ENCODE results near the gene TMCC3. TPM values are rescaled to one million over a fixed set of nuclear protein-coding genes. Genes with fewer than 3 reads are reported as not detected.

Gene TMCC3
- total and polyA plus RNA-seq, 2 donors from 2014 or later: 6.7 to 14.7 TPM

- Histone ChIP-seq H3K9ac (ENCODE audit: low read length in 3 of 3) (no peak overlapping the region), H3K4me1 (ENCODE audit: control insufficient read depth in 2 of 3, insufficient read depth in 2 of 3, low read depth in 1 of 3, low read length in 3 of 3) (peaks cover 4 to 8% (median 7%) of the 10 kb centered on the region in 3 donors), H3K27ac (ENCODE audit: low read depth in 2 of 2, low read length in 2 of 2) (no peak overlapping the region), H3K9me3 (ENCODE audit: control insufficient read depth in 2 of 3, insufficient read depth in 1 of 3, low read length in 3 of 3) (no peaks in the 10 kb centered on the region), H3K36me3 (ENCODE audit: control insufficient read depth in 2 of 3, insufficient read depth in 3 of 3, low read length in 3 of 3) (peaks cover 2 to 4% (median 3%) of the 10 kb centered on the region in 3 donors), H3K27me3 (ENCODE audit: control insufficient read depth, insufficient read depth, low read length) (no peaks in the 10 kb centered on the region), H3K4me3 (ENCODE audit: low read length in 3 of 3) (no peak overlapping the region)
- intact Hi-C loops (cut with DNase I): no loop called here
- TF ChIP-seq CTCF (IDR thresholded peaks at IDR 0.05; ENCODE audit: borderline replicate concordance, extremely low read depth, insufficient read depth): no peak
- FAIRE-seq: no peak
- DNase-seq: no peak
These were observed 75.3 kb downstream of the TMCC3 start for GRCh38 chr12:94575024-94575423.

- Histone ChIP-seq H3K36me3 (ENCODE audit: control insufficient read depth in 2 of 3, insufficient read depth in 3 of 3, low read length in 3 of 3) (peaks cover 0 to 9% (median 0%) of the 10 kb centered on the region in 3 donors), H3K4me3 (ENCODE audit: low read length in 3 of 3) (no peak overlapping the region), H3K27ac (ENCODE audit: low read depth in 2 of 2, low read length in 2 of 2) (no peak overlapping the region), H3K27me3 (ENCODE audit: control insufficient read depth, insufficient read depth, low read length) (no peaks in the 10 kb centered on the region), H3K9ac (ENCODE audit: low read length in 3 of 3) (no peak overlapping the region), H3K4me1 (ENCODE audit: control insufficient read depth in 2 of 3, insufficient read depth in 2 of 3, low read depth in 1 of 3, low read length in 3 of 3) (peaks cover 4 to 8% (median 7%) of the 10 kb centered on the region in 3 donors), H3K9me3 (ENCODE audit: control insufficient read depth in 2 of 3, insufficient read depth in 1 of 3, low read length in 3 of 3) (no peaks in the 10 kb centered on the region)
- TF ChIP-seq CTCF (IDR thresholded peaks at IDR 0.05; ENCODE audit: borderline replicate concordance, extremely low read depth, insufficient read depth): no peak
- intact Hi-C loops (cut with DNase I): no loop called here
- no peak for FAIRE-seq
- DNase-seq: peak; percentile 72 to 92 (median 82)
These were observed 78.8 kb downstream of the TMCC3 start for GRCh38 chr12:94571556-94571955.

- Histone ChIP-seq H3K27ac (ENCODE audit: low read depth in 2 of 2, low read length in 2 of 2) (no peak overlapping the region), H3K9me3 (ENCODE audit: control insufficient read depth in 2 of 3, insufficient read depth in 1 of 3, low read length in 3 of 3) (no peaks in the 10 kb centered on the region), H3K4me3 (ENCODE audit: low read length in 3 of 3) (no peak overlapping the region), H3K4me1 (ENCODE audit: control insufficient read depth in 2 of 3, insufficient read depth in 2 of 3, low read depth in 1 of 3, low read length in 3 of 3) (peaks cover 4 to 8% (median 7%) of the 10 kb centered on the region in 3 donors), H3K36me3 (ENCODE audit: control insufficient read depth in 2 of 3, insufficient read depth in 3 of 3, low read length in 3 of 3) (peaks cover 0 to 9% (median 0%) of the 10 kb centered on the region in 3 donors), H3K27me3 (ENCODE audit: control insufficient read depth, insufficient read depth, low read length) (no peaks in the 10 kb centered on the region), H3K9ac (ENCODE audit: low read length in 3 of 3) (no peak overlapping the region)
- intact Hi-C loops (cut with DNase I): no loop called here
- FAIRE-seq (no peak), DNase-seq (no peak)
- no peak for TF ChIP-seq CTCF (IDR thresholded peaks at IDR 0.05; ENCODE audit: borderline replicate concordance, extremely low read depth, insufficient read depth)
These were observed 80.2 kb downstream of the TMCC3 start for GRCh38 chr12:94570161-94570560.

- Histone ChIP-seq H3K9me3 (ENCODE audit: control insufficient read depth in 2 of 3, insufficient read depth in 1 of 3, low read length in 3 of 3) (no peaks in the 10 kb centered on the region), H3K27ac (ENCODE audit: low read depth in 2 of 2, low read length in 2 of 2) (no peak overlapping the region)
- no peak for FAIRE-seq
These were observed 82.6 kb downstream of the TMCC3 start for GRCh38 chr12:94567761-94568160.

More at GRCh38 chr12:94567761-94568160, 82.6 kb downstream of the TMCC3 start:
- Histone ChIP-seq H3K4me3 (ENCODE audit: low read length in 3 of 3) (no peak overlapping the region), H3K27me3 (ENCODE audit: control insufficient read depth, insufficient read depth, low read length) (no peaks in the 10 kb centered on the region), H3K4me1 (ENCODE audit: control insufficient read depth in 2 of 3, insufficient read depth in 2 of 3, low read depth in 1 of 3, low read length in 3 of 3) (peaks cover 4 to 8% (median 7%) of the 10 kb centered on the region in 3 donors), H3K36me3 (ENCODE audit: control insufficient read depth in 2 of 3, insufficient read depth in 3 of 3, low read length in 3 of 3) (peaks cover 0 to 9% (median 0%) of the 10 kb centered on the region in 3 donors), H3K9ac (ENCODE audit: low read length in 3 of 3) (no peak overlapping the region)
- intact Hi-C loops (cut with DNase I): no loop called here
- no peak for TF ChIP-seq CTCF (IDR thresholded peaks at IDR 0.05; ENCODE audit: borderline replicate concordance, extremely low read depth, insufficient read depth)
- DNase-seq: no peak
